HepG2 (cell line): ENCODE results near the gene SLC13A3. TPM values are rescaled to one million over a fixed set of nuclear protein-coding genes. Genes with fewer than 3 reads are reported as not detected.

Experiments used
- BRCA1 ChIP-seq: sonication (generic); formaldehyde crosslinking; IDR thresholded peaks from 2 replicates; pipeline ENCODE4 v1.4.0; 2020; ENCODE audit warnings: missing genetic modification reagents
- CBFB ChIP-seq: sonication (generic); formaldehyde crosslinking; IDR thresholded peaks from 2 replicates; pipeline ENCODE4 v1.4.0; 2020; ENCODE audit warnings: missing genetic modification reagents
- CREB1 ChIP-seq, 2 experiments: fragments of 450-650 bp in 1 of 2; IDR thresholded peaks; 2 replicates each; pipeline ENCODE4 v1.6.1; 2016 to 2017; ENCODE audit warnings: control low read depth in 1 of 2, mild to moderate bottlenecking in 1 of 2, missing compliant biosample characterization in 1 of 2, missing genetic modification characterization in 1 of 2
- GMEB1 ChIP-seq: sonication (generic); formaldehyde crosslinking; IDR thresholded peaks from 2 replicates; pipeline ENCODE4 v1.5.1; 2020; ENCODE audit warnings: missing genetic modification reagents, mild to moderate bottlenecking, borderline replicate concordance
- MEIS2 ChIP-seq: sonication (generic); formaldehyde crosslinking; IDR thresholded peaks from 2 replicates; pipeline ENCODE4 v1.9.0; 2021; ENCODE audit warnings: mild to moderate bottlenecking, missing genetic modification reagents
- MXI1 ChIP-seq: IDR thresholded peaks from 3 replicates; pipeline ENCODE4 v1.6.1; 2012; ENCODE audit warnings: low read depth, low read length, inconsistent platforms, borderline replicate concordance
- RFXANK ChIP-seq: IDR thresholded peaks from 2 replicates; pipeline ENCODE4 v1.6.1; 2016
- SAFB2 ChIP-seq: sonication (generic); formaldehyde crosslinking; IDR thresholded peaks from 2 replicates; pipeline ENCODE4 v1.5.1; 2020; ENCODE audit warnings: missing genetic modification reagents, low read depth, mild to moderate bottlenecking, borderline replicate concordance
- SRSF1 ChIP-seq: fragments of 200-400 bp; formaldehyde crosslinking; optimal IDR thresholded peaks from 2 replicates; pipeline ENCODE3; 2017; ENCODE audit warnings: mild to moderate bottlenecking, low read depth, low read length, moderate library complexity
- ZIK1 ChIP-seq: sonication (generic); formaldehyde crosslinking; IDR thresholded peaks from 2 replicates; pipeline ENCODE4 v1.5.0; 2020; ENCODE audit warnings: mild to moderate bottlenecking, low read depth, missing genetic modification reagents, borderline replicate concordance
- ZNF275 ChIP-seq: sonication (generic); formaldehyde crosslinking; IDR thresholded peaks from 2 replicates; pipeline ENCODE4 v1.8.0; 2022; ENCODE audit warnings: missing genetic modification reagents, mild to moderate bottlenecking, inconsistent platforms, borderline replicate concordance
- ZNF33B ChIP-seq: sonication (generic); formaldehyde crosslinking; IDR thresholded peaks from 2 replicates; pipeline ENCODE4 v1.5.1; 2020; ENCODE audit warnings: mild to moderate bottlenecking, missing genetic modification reagents
- ZNF407 ChIP-seq: sonication (generic); formaldehyde crosslinking; IDR thresholded peaks from one replicate; pipeline ENCODE4 v1.5.1; 2020; ENCODE audit warnings: mild to moderate bottlenecking, missing genetic modification reagents; ENCODE audit errors: not compliant biosample characterization
- ZNF512 ChIP-seq: sonication (generic); formaldehyde crosslinking; IDR thresholded peaks from 2 replicates; pipeline ENCODE4 v1.4.0; 2020; ENCODE audit warnings: mild to moderate bottlenecking, missing genetic modification reagents
- ZNF605 ChIP-seq: sonication (generic); formaldehyde crosslinking; IDR thresholded peaks from 2 replicates; pipeline ENCODE4 v1.8.0; 2022; ENCODE audit warnings: mild to moderate bottlenecking, missing genetic modification reagents
- polyA plus RNA-seq, 8 experiments: library from polyadenylated mRNA; depleted of rRNA in 3 of 8; stranded (reverse) in 7 of 8; unstranded in 1 of 8; fragments of >200 nt; fragmentation: Illumina TruSeq in 4 of 8; extraction: Trizol in 4 of 8; gene quantifications; 2 replicates each; pipeline versions ENCODE4 v1.2.1 to v1.2.3, GENCODE V29; 2011 to 2016; ENCODE audit warnings: low read depth in 4 of 8, missing spikeins in 1 of 8, mixed read lengths in 1 of 8; ENCODE audit not compliant: insufficient read depth in 1 of 8
- total RNA-seq, 5 experiments: library from RNA; depleted of rRNA; stranded (reverse); fragments of >200 nt; fragmentation: Illumina TruSeq; extraction: Trizol; gene quantifications; 2 replicates each; pipeline ENCODE4 v1.2.3, GENCODE V29; 2016; ENCODE audit warnings: low read depth in 1 of 5

Gene SLC13A3
- total and polyA plus RNA-seq, 2 of the 13 experiments (the other 11 are each of a cell fraction or from before 2014, with no cell fraction given): 66.5 to 76.0 TPM

- TF ChIP-seq ZNF33B (CRISPR knock-in tag): peak; percentile 97
- TF ChIP-seq RFXANK (CRISPR knock-in tag): no peak
- TF ChIP-seq CREB1 (IDR thresholded peaks at IDR 0.05): no peak
- TF ChIP-seq CREB1 (CRISPR knock-in tag; IDR thresholded peaks at IDR 0.05): peak; percentile 53; the same call in 1 of the 2 replicates
- peak; percentile 90 for TF ChIP-seq MEIS2 (CRISPR knock-in tag)
- peak; percentile 90 for TF ChIP-seq SRSF1
- TF ChIP-seq ZIK1 (CRISPR knock-in tag): 0 out of 2 replicates have a peak, but pooled peaks have one; percentile 46
- peak; percentile 59; the same call in 1 of the 2 replicates for TF ChIP-seq ZNF512
- peak; percentile 80; the same call in 1 of the 2 replicates for TF ChIP-seq SAFB2 (CRISPR knock-in tag)
- peak; percentile 26; the same call in 1 of the 3 replicates for TF ChIP-seq MXI1
- TF ChIP-seq GMEB1 (CRISPR knock-in tag): peak; percentile 58; the same call in 1 of the 2 replicates
- TF ChIP-seq BRCA1 (CRISPR knock-in tag): peak; percentile 80; the same call in 1 of the 2 replicates
- TF ChIP-seq ZNF275 (CRISPR knock-in tag): 0 out of 2 replicates have a peak, but pooled peaks have one; percentile 40
- TF ChIP-seq ZNF605: no peak; the same call in 1 of the 2 replicates
- TF ChIP-seq ZNF407 (CRISPR knock-in tag): peak; percentile 99
- no peak; the same call in none of the 2 replicates for TF ChIP-seq CBFB (CRISPR knock-in tag)
Observed at GRCh38 chr20:46689082-46689753, 38.0 kb upstream of the SLC13A3 start, which contains the start of gene TP53RK (continued).
